DMS 273 (cell line): ENCODE results near the gene GNPTG.
A peak's percentile ranks its signal among the peaks of the same experiment; 100 is the strongest.

ENCODE experiments used
- DNase-seq: peaks from one replicate; lab custom pipeline; 2025; ENCODE audit not compliant: unreplicated experiment; lab: John Stamatoyannopoulos, UW

Gene GNPTG

DNA sequence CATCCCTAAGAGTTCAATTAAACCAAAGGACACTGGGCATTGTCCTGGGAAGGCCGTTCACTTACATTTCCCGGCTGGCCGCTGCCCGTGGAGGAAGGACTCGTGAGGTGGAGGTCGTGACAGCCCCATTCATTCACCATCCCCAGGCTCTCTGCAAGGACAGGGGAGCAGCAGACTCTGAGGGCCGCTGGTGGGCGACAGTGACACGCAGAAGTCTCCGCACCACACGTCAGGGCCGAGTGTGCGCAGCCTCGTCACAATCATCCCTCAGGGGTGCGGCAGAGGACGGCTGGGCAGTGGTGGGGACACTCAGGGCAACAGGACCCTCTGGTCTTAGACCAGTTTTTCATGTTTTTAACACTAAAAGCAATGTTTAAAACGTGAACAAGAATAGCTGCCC is 41.1 kb downstream of the GNPTG start:
- DNase-seq, result no peak

DNA sequence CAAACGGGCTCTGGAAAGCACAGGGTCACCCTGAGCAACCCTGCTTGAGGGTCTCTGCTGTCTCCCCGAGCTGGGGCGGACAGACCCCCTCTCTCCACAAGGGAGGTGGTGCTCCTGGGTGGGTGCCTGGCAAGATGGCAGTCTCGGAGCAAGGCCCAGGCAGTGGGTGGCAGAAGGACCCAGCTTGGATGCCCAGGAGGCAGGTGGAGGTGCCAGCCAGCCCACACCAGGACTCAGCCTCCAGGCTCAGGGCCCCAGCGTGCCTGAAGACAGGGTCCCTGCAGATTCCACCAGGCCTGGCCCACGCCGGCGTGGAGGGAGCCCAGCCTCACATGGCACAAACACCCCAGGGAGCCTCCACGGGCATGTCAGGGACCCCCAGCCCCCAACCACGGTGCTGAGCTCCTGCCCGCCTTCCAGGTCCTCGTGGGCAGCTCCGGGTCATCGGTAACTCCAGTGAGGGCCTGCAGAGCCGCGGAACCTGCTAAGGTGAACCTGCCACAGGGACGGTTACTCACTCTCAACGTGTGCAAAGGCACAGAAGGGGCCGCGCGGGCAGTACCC is 42.0 kb downstream of the GNPTG start:
- DNase-seq, result no peak

DNA sequence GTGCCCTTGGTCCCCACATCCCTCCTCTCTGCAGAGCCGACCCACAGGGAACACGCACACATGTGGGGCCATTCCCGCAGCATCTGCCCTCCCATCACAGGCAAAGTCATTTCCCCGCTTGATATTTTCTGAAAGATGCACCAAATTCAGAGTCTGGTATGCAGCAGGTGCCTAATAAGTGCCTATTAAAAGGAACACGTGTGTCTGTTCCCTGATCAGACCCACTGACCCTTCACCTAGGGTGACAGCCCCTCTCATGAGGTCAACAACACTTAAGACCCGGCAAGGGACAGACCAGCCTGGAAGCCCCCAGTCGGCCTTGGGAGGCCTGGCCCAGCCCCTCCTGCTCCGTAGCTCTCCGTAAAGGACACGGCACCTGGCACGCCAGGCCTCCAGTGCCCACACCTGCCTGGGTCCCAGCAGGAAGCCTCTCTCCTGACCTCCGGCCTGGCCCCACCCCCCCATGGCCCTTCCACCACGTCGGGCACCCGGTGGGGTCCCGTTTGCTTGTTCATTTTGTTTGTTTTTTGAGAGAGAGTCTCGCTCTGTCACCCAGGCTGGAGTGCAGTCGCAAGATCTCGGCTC is 42.7 kb downstream of the GNPTG start:
- no peak for DNase-seq

DNA sequence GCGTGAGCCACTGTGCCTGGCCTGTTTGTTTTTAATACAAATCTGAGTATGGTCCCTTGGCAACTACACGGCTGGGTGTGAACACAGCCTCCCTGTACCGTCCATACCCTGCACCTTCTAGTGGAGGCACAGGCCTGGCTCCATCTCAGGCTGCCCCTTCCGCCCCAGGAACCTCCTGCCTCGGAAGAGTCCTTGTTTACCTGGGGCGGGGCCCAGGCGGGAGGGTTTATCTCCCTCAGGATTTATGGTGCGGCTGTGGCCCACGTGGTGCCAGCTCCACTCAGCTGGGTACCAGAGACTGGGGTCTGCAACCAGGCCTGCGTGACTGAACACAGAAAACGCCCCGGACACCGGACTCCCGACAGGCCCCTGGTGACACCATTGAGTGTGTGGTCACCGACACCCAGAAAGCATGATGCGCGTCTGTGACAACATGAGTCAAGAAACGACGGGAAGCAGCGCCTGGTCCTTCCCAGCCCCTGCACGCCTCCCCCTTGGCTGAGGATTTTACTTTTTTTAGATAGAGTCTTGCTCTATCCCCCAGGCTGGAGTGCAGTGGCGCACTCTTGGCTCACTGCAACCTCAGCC is 43.8 kb downstream of the GNPTG start:
- no peak for DNase-seq

DNA sequence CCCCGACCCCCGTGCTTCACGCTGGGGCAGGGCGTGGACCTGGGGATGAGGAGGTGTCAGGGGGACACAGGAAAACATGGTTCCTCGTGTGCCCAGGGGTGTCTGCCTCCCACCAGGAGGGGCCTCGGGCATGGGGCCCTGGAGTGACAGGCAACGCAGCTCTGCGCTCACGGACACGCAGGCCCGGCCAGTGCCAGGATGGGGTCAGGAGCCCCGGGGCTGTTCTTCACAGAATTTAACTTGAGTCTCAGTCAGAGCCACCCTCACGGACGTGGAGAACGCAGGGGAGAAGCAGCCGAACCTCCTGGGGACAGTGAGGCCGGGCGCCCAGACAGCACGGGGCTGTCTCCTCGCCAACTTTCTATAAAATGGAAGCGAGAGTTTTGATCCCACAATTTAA is 46.0 kb downstream of the GNPTG start:
- DNase-seq, result no peak

DNA sequence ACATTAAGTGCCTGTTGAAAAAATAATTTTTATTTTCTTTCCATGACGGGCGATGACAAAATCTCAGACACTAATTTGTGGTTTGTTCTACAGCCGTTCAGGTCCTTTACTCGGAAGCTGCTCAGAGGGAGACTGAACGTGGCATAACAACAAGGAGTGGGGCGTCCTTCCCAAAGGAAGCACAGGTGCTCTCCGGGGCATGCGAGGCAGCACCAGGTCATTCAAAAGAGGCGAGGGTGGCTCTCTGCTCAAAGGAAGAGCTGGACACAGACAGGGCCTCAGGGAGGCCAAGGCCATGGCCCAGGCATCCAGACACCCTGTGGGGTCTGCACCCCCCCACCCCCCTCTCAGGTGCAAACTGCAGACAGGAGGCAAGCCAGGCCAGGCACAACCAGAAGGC is 46.6 kb downstream of the GNPTG start:
- no peak for DNase-seq

DNA sequence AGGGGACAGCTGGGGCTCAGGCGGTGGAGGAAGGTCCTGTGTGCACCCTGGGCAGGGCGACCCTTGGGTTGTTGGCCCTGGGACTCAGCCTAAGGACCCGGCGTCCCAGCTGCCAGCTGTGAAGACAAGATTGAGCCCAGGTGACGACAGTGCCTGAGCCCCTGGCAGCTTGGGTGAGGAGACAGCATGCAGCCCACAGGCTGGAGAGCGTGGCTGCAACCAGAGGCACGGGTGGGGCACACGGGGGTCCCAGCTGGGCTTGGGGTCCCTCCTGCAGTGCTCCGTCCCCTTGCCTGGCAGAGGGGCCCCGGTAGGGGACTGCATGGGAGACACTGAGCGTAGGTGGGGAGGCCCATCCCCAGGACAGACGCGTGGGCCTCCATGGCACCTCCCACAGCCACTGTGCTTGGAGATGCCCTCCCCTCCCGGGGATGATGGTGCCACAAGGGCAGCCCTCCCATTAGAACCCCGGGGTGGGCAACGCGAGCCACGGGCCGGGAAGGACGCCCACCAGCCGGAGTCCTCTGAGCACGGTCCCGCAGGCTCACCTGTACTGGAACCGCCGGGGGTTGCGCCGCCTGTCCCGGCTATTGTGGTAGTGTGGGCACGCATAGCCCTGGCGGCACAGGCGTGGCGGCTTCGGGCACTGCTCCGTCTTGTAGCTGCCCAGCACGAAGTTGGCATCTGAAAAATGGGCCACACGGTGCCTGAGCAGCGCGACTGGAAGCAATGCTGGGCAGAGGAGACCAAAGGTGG is 47.3 kb downstream of the GNPTG start:
- no peak for DNase-seq

DNA sequence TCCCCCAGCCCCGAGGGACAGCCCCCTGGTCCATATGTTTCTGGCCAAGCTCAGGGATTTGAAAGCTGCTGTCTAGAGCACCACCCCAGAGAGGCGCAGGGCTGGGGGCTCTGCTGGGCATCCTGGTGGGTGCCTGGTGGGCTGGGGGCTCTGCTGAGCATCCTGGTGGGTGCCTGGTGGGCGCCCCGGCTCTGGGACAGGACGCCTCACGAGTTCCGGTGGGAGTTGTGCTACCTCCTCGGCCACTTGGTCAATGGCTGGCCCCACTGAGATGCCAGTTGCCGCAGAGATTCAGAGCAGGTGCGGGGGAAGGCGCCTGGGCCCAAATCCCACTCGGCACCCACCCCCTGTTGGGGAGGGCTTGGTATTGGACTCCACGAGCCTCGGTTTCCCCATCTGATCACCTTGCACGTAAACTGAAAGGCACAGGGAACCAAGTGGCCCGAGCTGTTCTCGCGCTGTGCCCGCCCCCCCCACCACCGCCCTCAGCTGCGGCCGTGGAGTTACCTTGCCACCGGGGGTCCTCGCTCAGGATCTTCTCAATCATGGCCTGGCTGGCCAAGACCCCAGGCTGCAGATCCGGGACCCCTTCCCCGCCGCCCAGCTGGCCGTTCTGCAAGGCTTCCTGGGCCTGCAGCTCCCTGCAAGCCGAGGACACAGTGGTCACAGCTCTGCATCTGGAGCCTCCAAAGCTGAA is 49.5 kb downstream of the GNPTG start:
- no peak for DNase-seq

DNA sequence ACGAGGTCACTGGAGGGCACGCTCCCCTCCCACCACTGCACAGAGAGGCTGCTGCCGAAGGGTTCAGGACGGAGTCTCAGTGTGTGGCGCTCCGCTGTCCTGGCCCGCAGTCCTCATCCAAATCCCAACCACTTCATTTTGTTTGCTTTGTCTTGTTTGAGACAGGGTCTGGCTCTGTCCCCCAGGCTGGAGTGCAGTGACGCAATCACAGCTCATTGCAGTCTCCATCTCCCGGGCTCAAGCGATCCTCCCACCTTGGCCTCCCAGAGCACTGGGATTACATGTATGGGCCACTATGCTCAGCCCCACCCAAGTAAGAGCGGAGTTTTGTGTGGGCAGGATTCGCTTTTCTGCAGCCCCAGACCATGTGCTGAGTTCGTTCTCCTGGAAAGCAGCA is 50.0 kb downstream of the GNPTG start:
- DNase-seq, result no peak

DNA sequence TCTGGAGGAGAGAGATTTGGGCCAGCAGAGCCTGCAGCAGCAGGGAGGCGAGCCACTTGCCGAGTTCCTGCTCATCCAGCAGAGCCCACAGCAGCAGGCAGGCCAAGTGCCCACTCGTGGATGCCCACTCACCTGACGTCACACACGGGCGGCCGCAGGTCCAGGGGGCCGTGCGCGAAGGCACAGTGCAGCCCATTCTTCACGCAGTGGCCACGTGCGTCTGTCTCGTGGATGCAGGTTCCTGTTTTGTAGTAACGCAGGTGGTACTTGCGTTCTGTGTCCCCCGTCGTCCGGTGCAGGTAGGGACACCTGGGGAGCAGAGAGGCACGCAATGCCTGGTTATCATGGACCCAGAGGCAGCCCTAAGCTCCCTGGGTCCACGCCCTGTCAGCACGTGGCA is 51.3 kb downstream of the GNPTG start:
- no peak for DNase-seq

DNA sequence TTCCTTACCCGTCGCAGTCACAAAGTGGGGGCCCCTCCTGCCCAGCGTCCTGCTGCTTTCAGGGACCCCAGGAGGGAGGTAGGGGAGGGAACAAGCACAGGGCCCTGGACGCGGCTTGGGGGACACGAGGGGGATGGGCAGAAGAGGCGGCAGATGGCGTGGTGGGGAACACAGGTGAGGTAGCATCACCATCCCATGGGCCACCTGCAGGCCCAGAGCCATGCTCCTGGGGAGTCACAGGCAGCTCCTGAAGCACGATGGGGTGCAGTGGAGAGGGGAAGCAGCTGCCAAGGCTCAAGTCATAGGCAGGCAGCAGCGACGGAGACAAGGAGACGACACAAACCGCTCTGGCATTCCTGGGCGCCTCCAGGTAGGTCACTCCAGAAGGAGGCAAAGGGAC is 52.0 kb downstream of the GNPTG start:
- DNase-seq, result no peak

DNA sequence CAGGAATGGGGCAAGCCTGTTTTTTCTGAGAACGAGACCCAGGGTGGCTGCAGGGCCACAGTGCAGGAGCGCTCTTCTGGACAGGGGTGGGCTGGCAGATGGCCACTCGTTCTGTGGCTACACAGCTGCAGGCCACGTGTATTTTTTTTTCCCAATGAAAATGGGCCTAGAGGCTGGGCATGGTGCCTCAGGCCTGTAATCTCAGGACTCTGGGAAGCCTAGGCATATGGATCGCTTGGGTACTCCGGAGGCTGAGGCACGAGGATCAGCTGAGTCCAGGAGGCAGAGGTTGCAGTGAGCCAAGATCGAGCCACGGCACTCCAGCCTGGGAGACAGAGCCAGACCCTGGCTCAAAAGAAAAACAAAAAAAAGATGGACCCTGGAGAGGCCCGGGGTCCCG is 56.0 kb downstream of the GNPTG start:
- DNase-seq, result peak; percentile 70

DNA sequence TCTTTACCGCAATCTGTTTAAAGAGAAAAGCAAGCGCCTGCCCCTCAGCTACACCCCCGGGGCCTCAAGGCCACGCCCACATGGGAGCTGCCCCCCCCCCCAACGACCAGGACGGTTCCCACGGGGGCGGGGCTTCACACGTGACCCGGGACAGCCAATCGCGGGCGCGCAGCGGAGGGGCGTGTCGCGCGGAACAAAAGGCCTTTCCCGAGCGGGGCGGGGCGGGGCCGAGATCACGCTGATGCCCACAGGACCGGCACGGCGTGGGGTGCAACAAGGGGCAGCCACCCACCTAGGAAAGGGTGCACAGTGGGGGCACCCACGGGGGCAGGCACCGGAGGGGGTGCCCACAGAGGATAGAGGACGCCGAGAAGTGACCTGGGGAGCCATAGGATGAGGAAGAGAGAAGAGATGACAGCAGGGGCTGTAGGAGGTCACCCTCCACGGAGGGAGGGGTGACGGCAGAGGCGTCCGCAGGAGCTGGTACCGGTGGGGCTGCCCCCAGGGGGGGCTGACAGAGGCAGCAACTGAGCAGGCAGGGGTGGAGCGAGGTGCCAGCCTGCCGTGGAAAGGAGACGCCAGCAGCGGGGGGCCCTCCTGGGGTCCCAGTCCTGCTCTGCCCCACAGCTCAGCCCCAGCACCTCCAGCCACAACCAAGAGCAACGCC is 56.6 kb downstream of the GNPTG start:
- DNase-seq, result peak; percentile 95

DNA sequence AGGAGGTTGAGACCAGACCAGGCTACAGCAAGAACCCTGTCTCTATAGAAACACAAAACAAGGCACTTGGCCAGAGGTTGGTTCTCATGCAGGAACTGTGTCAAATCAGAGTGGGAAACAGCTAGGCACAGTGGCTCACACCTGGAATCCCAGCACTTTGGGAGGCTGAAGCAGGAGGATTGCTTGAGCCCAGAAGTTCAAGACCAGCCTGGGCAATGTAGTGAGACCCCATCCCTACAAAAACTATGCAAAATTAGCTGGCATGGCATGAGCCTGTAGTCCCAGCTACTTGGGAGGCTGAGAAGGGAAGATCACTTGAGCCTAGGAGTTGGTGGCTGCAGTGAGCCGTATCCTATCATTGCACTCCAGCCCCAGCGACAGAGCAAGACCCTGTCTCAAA is 61.1 kb downstream of the GNPTG start:
- no peak for DNase-seq
